CD4-positive, alpha-beta T cell (primary cell): ENCODE results near the gene PHKB. TPM values are rescaled to one million over a fixed set of nuclear protein-coding genes. Genes with fewer than 3 reads are reported as not detected.

ENCODE experiments used
- ATAC-seq: fragments of 200-7000 bp; cut with Tn5 transposase; one replicate; pipeline ENCODE4 v1.10.0; 2022; ENCODE audit warnings: mild to moderate bottlenecking; ENCODE audit not compliant: poor library complexity
- CTCF ChIA-PET: fragments of 350-600 bp; sonication (Branson Sonifier 250); formaldehyde crosslinking; loops from one replicate; lab custom pipeline; 2021; ENCODE audit warnings: antibody characterized with exemption, inconsistent platforms; lab: Charles Lee
- POLR2A ChIA-PET: fragments of 350-600 bp; sonication (Branson Sonifier 250); formaldehyde crosslinking; loops from one replicate; lab custom pipeline; 2021; ENCODE audit warnings: antibody characterized with exemption, inconsistent platforms; lab: Charles Lee
- DNase-seq, 14 experiments: peaks; one replicate each; pipeline ENCODE4 v3.0.0-alpha.2; 2013 to 2020; ENCODE audit warnings: mixed read lengths in 2 of 14
- H3K27ac ChIP-seq, 2 donors: one replicate each; pipeline versions ENCODE4 v1.5.1 to v1.7.0; 2013; ENCODE audit warnings: low read length in 2 of 2, low read depth in 1 of 2, mild to moderate bottlenecking in 1 of 2
- H3K27me3 ChIP-seq, 2 experiments: 1 replicate in 1 of 2; 2 replicates in 1 of 2; pipeline versions ENCODE4 v1.6.1 to v1.7.0; 2013; ENCODE audit warnings: low read length in 2 of 2, control low read depth in 1 of 2, mild to moderate bottlenecking in 1 of 2, moderate library complexity in 1 of 2; ENCODE audit not compliant: insufficient read depth in 2 of 2, control insufficient read depth in 1 of 2
- H3K36me3 ChIP-seq: one replicate; pipeline ENCODE4 v1.6.1; 2013; ENCODE audit warnings: low read length, control low read depth; ENCODE audit not compliant: insufficient read depth
- H3K4me1 ChIP-seq: one replicate; pipeline ENCODE4 v1.6.1; 2013; ENCODE audit warnings: low read length, control low read depth; ENCODE audit not compliant: insufficient read depth
- H3K4me3 ChIP-seq: one replicate; pipeline ENCODE4 v1.5.1; 2013; ENCODE audit warnings: mild to moderate bottlenecking, low read length, moderate library complexity
- H3K9me3 ChIP-seq, 2 experiments: 1 replicate in 1 of 2; 2 replicates in 1 of 2; pipeline versions ENCODE4 v1.6.1 to v1.7.0; 2013; ENCODE audit warnings: low read length in 2 of 2, mild to moderate bottlenecking in 2 of 2, control low read depth in 1 of 2, moderate library complexity in 1 of 2; ENCODE audit not compliant: control insufficient read depth in 1 of 2, insufficient read depth in 1 of 2
- H3K27ac Mint-ChIP-seq: one replicate; pipeline ENCODE4 v1.8.0; 2020; ENCODE audit warnings: mixed read lengths
- H3K27me3 Mint-ChIP-seq: one replicate; pipeline ENCODE4 v1.8.0; 2021; ENCODE audit warnings: mixed read lengths
- H3K36me3 Mint-ChIP-seq: one replicate; pipeline ENCODE4 v1.8.0; 2021; ENCODE audit warnings: low read depth, mixed read lengths
- H3K4me1 Mint-ChIP-seq: one replicate; pipeline ENCODE4 v1.8.0; 2021; ENCODE audit warnings: low read depth, mixed read lengths
- H3K4me3 Mint-ChIP-seq: one replicate; pipeline ENCODE4 v1.8.0; 2020; ENCODE audit warnings: mild to moderate bottlenecking, mixed read lengths
- H3K9me3 Mint-ChIP-seq: one replicate; pipeline ENCODE4 v1.8.0; 2020; ENCODE audit warnings: mixed read lengths
- intact Hi-C, 2 experiments: fragments of 100-400 bp; cut with DNase I in 1 of 2; cut with micrococcal nuclease in 1 of 2; formaldehyde crosslinking; loops; one replicate each; pipeline versions ENCODE4 v1.15.1 to v1.9.0; 2023 to 2025; cut with DNase I, micrococcal nuclease
- total RNA-seq, 174 experiments: library from RNA in 2 of 174; stranded (reverse) in 2 of 174; gene quantifications; one replicate each; pipeline ENCODE4 v1.2.3 and lab custom pipeline; 2021 to 2026
- TF ChIP-seq, protein P1 (sequence below): fragments of 200-600 bp; IDR thresholded peaks from one replicate; pipeline ENCODE4 v1.8.0; 2022; ENCODE audit warnings: antibody characterized with exemption, mild to moderate bottlenecking

Gene PHKB
- total RNA-seq, 2 experiments from 2014 or later: 28.8 to 31.3 TPM

DNA sequence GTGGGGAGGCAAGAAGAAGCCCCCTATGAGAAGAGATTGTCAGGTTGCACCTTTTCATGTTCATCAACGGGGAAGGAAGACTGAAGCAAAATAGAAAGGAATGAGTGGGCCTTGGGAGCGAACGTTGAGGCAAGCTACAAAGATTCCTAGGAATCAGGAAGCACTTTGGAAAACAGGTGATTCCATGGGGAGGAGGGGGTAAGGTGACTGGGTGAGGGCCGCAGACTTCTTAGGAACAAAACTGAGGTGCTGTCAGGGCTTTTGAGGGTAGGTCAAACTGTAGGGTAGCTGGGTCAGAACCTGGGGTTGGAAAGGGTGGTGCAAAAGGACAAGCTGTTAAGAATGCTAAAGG is 796 bp upstream of the PHKB start:
- ChIA-PET POLR2A (interaction anchor here (0.9 to 2.0 kb wide), 5 partner anchors 10 to 925 kb away, joined by 3 to 27 read pairs (median 11); partner anchors contain the start of genes DNAJA2, NETO2 and SIAH1), CTCF (interaction anchor here (0.6 to 1.4 kb wide), 3 partner anchors 319 to 552 kb away, joined by 3 to 4 read pairs (median 3); no protein-coding TSS in a partner anchor)
- no peak for ATAC-seq

DNA sequence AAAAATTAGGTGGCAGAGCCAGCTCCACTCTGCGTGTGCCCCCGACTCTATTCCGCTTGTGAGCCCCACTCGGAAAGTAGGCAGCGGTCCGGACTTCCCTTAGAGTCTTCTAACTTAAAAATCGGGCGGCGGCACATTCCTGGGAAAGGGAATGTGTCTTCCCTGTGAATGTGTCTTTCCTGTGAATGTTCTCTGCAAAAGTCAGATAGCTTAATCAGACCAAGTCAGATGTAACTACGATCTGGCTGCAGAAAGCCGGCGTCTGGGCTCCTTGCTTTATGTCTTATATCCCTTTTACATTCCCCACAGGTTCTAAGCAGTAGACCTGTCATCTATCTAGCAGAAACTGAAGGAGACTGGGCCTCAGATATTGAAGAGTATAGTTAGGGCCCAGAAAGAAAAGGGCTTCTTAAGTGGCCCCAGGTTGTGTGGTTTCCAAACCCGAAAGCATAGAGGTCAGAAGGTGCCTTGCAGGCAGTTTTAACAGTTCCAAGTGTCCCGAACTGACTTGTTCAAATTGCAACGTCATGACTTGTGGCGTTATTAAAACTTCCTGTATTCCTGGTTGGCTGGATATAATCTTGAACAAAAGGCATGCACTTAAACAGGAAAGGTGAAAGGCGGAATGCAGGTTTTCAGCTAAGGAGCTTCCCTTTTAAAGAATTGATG is 601 bp downstream of the PHKB start:
- intact Hi-C loops: loop anchor here (1.0 to 10.0 kb wide), 8 partner anchors 319 to 1143 kb away; partner anchors contain the start of genes ABCC11 (in 1 of the 2), C16orf87 (in 1 of the 2), LONP2 (in 1 of the 2) and NETO2 (in 1 of the 2)
- Mint-ChIP-seq H3K27me3 (no peaks in the 10 kb centered on the region), H3K4me3 (peak overlapping the region; percentile 89), H3K27ac (peak overlapping the region; percentile 87), H3K4me1 (peaks cover 78% of the 10 kb centered on the region), H3K9me3 (no peaks in the 10 kb centered on the region), H3K36me3 (peaks cover 54% of the 10 kb centered on the region)
- Histone ChIP-seq H3K4me3 (peak overlapping the region; percentile 79), H3K27ac (peak overlapping the region; percentile 87 to 93), H3K9me3 (no peaks in the 10 kb centered on the region), H3K36me3 (peaks cover 14% of the 10 kb centered on the region), H3K4me1 (peaks cover 26% of the 10 kb centered on the region), H3K27me3 (no peaks in the 10 kb centered on the region)
- TF ChIP-seq, protein P1, sequence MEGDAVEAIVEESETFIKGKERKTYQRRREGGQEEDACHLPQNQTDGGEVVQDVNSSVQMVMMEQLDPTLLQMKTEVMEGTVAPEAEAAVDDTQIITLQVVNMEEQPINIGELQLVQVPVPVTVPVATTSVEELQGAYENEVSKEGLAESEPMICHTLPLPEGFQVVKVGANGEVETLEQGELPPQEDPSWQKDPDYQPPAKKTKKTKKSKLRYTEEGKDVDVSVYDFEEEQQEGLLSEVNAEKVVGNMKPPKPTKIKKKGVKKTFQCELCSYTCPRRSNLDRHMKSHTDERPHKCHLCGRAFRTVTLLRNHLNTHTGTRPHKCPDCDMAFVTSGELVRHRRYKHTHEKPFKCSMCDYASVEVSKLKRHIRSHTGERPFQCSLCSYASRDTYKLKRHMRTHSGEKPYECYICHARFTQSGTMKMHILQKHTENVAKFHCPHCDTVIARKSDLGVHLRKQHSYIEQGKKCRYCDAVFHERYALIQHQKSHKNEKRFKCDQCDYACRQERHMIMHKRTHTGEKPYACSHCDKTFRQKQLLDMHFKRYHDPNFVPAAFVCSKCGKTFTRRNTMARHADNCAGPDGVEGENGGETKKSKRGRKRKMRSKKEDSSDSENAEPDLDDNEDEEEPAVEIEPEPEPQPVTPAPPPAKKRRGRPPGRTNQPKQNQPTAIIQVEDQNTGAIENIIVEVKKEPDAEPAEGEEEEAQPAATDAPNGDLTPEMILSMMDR: no peak
- POLR2A ChIA-PET: interaction anchor here (0.8 to 2.0 kb wide), 12 partner anchors 11 to 924 kb away, joined by 3 to 27 read pairs (median 3); partner anchors contain the start of genes DNAJA2, NETO2 and SIAH1
- ATAC-seq (no peak), DNase-seq (peak in 4 of 14 experiments; percentile 21 to 45 (median 34))
- CTCF ChIA-PET: interaction anchor here (0.9 to 2.1 kb wide), 3 partner anchors 11 to 424 kb away, joined by 3 to 6 read pairs (median 3); no protein-coding TSS in a partner anchor

More for the DNA sequence above, 796 bp upstream of the PHKB start:
- Mint-ChIP-seq H3K27ac (peak overlapping the region; percentile 87), H3K36me3 (peaks cover 59% of the 10 kb centered on the region), H3K4me1 (peaks cover 64% of the 10 kb centered on the region), H3K4me3 (peak overlapping the region; percentile 89), H3K9me3 (no peaks in the 10 kb centered on the region), H3K27me3 (no peaks in the 10 kb centered on the region)
- Histone ChIP-seq H3K4me3 (peak overlapping the region; percentile 79), H3K9me3 (no peaks in the 10 kb centered on the region), H3K27me3 (no peaks in the 10 kb centered on the region), H3K4me1 (peaks cover 26% of the 10 kb centered on the region), H3K27ac (peak overlapping the region; percentile 87 to 93), H3K36me3 (peaks cover 21% of the 10 kb centered on the region)
- intact Hi-C loops: loop anchor here in 1 of 2 experiments (5.0 to 10.0 kb wide), 7 partner anchors 318 to 1144 kb away; partner anchors contain the start of genes ABCC11, LONP2, NETO2 and ORC6
- no peak for DNase-seq
- TF ChIP-seq, protein P1: no peak

DNA sequence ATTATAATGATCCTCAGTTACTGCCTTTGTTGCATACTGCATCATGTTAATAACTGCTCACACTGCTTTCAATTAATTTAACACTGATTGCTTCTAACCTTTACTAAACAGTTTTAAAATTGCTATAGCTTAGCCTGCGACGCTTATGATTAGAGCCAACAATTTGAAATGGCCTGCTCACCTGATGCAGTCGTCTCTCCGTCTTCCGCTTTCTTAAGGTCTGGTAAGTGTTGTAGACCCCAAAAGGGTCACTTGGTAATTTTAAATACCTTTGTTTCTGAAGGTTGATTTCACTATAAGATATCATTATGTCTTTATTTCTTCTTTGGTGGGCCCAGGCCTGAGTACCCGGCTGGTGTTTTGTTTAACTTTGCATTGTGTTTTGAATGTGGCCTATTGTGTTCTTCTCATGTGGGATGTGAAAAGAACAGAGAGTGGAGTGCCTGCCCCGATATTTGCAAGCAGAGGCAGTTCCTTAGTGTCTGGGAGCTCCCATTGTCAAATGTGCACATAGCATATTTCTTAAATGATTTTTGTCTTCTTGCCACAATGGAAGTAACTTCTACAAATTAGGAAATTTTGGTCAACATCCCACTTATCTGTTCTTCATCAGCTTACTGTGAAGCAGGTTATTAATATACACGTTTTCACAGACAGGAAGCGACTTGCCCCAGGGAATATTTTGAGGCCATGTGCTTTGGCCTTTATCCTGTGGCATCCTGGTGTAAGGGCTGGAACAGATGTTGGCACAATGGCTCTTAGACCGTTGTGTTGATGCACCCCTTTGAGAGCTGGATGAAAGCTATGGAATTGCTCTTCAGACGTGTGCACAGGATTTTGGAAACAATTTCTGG is 2.9 kb downstream of the PHKB start:
- Histone ChIP-seq H3K36me3 (peaks cover 9% of the 10 kb centered on the region), H3K9me3 (no peaks in the 10 kb centered on the region), H3K27me3 (no peaks in the 10 kb centered on the region), H3K4me3 (no peak overlapping the region), H3K4me1 (peaks cover 26% of the 10 kb centered on the region), H3K27ac (no peak overlapping the region)
- intact Hi-C loops: loop anchor here in 1 of 2 experiments (5.0 to 10.0 kb wide), 7 partner anchors 322 to 1141 kb away; partner anchors contain the start of genes ABCC11, LONP2, NETO2 and ORC6
- H3K36me3 Mint-ChIP-seq: peaks cover 51% of the 10 kb centered on the region
- TF ChIP-seq, protein P1: no peak
- ChIA-PET CTCF (interaction anchor here (0.9 kb wide), 1 partner anchor 13 kb away, joined by 3 read pairs; no protein-coding TSS in a partner anchor), POLR2A (no interaction called here)
- DNase-seq (no peak), ATAC-seq (no peak)
- H3K4me3 Mint-ChIP-seq: peak overlapping the region; percentile 69
- H3K27ac Mint-ChIP-seq: peak overlapping the region; percentile 4
- H3K27me3 Mint-ChIP-seq: no peaks in the 10 kb centered on the region
- peaks cover 84% of the 10 kb centered on the region for H3K4me1 Mint-ChIP-seq
- H3K9me3 Mint-ChIP-seq: no peaks in the 10 kb centered on the region
